ENCODE measurements around the gene MEF2D.

Gene MEF2D

GRCh38 chr1:156467385-156467784 is 33.2 kb downstream of the MEF2D start:
- no peak for FAIRE-seq

- FAIRE-seq: no peak
These were observed 34.7 kb downstream of the MEF2D start for GRCh38 chr1:156465747-156466365.

- FAIRE-seq: no peak
These were observed 35.6 kb downstream of the MEF2D start for GRCh38 chr1:156464825-156465452.

- no peak for FAIRE-seq
These were observed 36.2 kb downstream of the MEF2D start for GRCh38 chr1:156464335-156464734.

GRCh38 chr1:156463874-156464273 is 36.7 kb downstream of the MEF2D start:
- no peak for FAIRE-seq

- FAIRE-seq: no peak
These were observed 37.4 kb downstream of the MEF2D start for GRCh38 chr1:156462954-156463795.

GRCh38 chr1:156461781-156462647 is 38.6 kb downstream of the MEF2D start:
- no peak for FAIRE-seq

- FAIRE-seq: no peak
These were observed 39.5 kb downstream of the MEF2D start for GRCh38 chr1:156461109-156461508.

GRCh38 chr1:156460525-156460924 is 40.0 kb downstream of the MEF2D start:
- no peak for FAIRE-seq

- FAIRE-seq: no peak
These were observed 42.4 kb downstream of the MEF2D start for GRCh38 chr1:156458181-156458503.

- peak; percentile 55 for FAIRE-seq
These were observed 43.7 kb downstream of the MEF2D start for GRCh38 chr1:156456625-156457465.

GRCh38 chr1:156455362-156455761 is 45.2 kb downstream of the MEF2D start:
- no peak for FAIRE-seq

GRCh38 chr1:156452907-156453306 is 47.7 kb downstream of the MEF2D start:
- FAIRE-seq: no peak

- no peak for FAIRE-seq
These were observed 48.9 kb downstream of the MEF2D start for GRCh38 chr1:156451505-156452160.

- no peak for FAIRE-seq
These were observed 52.2 kb downstream of the MEF2D start for GRCh38 chr1:156448134-156448967.

- no peak for FAIRE-seq
These were observed 54.7 kb downstream of the MEF2D start for GRCh38 chr1:156445789-156446263.

- FAIRE-seq: no peak
These were observed 56.1 kb downstream of the MEF2D start for GRCh38 chr1:156444407-156445001.

GRCh38 chr1:156443286-156443685 is 57.3 kb downstream of the MEF2D start:
- no peak for FAIRE-seq

GRCh38 chr1:156440654-156441437 is 59.7 kb downstream of the MEF2D start:
- no peak for FAIRE-seq

Data from endometrium (tissue), 2 donors.